Hematopoietic multipotent progenitor cell (in vitro differentiated cells): ENCODE data around the gene VPS18. TPM values are rescaled to one million over a fixed set of nuclear protein-coding genes. Genes with fewer than 3 reads are reported as not detected.

ENCODE experiments used
- DNase-seq, 3 donors: peaks; one replicate each; pipeline ENCODE4 v3.0.0-alpha.2; 2011 to 2015; ENCODE audit warnings: low read depth in 2 of 3, low spot score in 2 of 3
- small RNA-seq: library from RNA; depleted of rRNA; stranded (forward); fragments of <200 nt; gene quantifications from one replicate; pipeline ENCODE3, GENCODE V24; 2012
- total RNA-seq: library from RNA; depleted of rRNA; stranded (reverse); fragments of >200 nt; gene quantifications from one replicate; pipeline ENCODE4 v1.2.3, GENCODE V29; 2012

The VPS18 gene
- total RNA-seq, 1 donor: 47.4 TPM

DNA sequence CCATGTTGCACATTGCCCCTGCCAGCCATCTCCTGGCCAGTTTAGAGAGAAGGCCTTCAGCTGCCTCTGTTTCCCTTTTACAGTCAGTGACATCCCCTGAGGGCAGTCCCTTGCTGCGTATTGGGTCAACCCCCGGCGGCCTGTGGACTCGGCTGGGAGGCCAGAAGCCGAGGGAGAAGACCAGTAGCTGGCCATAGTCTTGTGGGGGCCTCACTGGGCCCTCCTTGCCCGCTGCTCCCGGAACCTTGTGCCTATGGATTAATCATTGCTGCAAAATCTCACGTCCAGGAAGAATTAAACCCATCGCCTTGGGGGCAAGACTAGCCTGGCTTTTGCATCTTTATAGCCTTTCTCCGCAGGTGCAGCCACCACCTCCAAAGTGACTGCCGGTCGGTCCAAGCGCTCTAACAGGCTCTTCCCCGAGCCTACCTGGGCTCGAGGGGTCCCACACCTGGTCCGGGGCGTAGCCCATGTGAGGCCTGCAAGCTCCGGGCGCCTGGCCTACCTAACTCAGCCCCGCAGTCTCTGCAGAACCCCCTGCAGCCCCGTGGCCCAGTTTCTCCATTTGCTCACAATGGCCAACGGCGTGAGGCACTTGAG, 58.2 kb downstream of the VPS18 start:
- DNase-seq: no peak

DNA sequence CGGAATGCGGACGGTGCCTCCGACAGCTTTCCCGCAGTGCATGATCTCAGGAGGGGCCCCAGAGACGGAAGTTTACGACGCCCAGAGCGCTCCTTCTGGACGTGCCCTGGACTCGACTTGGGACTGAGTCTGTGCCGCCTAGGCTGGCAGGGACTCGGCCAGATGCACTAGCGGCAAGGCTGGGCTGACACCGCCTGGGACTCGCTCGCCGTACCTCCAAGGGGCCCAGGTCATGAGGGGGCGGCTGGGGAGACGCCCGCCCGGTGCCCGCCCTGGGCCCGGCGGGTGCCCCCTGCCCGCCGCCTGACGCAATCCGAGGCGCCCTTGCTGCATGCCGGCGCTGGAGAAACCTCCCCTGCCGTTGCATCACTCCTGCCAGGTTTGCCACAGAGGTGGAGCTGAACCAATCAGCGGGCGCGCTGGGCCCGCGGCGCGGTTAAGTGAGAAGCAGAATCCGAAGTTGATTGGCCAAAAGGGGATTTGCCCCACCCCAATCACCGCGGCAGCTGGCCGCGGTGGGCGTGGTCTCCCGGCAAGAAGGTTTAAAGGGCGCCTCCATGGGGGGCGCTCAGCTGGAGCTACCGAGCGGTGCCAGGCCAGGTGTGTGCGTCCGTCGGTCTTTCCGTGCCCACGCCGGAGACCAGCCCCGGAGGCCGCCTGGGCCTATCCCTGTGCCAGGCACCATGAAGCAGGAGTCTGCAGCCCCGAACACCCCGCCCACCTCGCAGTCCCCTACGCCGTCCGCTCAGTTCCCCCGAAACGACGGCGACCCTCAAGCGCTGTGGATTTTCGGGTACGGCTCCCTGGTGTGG, 58.9 kb downstream of the VPS18 start, which contains the start of gene CHAC1:
Gene CHAC1 (plus strand): TSS at position 571 of the 812 bp plus-strand sequence. CDS start 113 bp downstream, at position 684.
- DNase-seq: peak; percentile 88 to 93 (median 92)

Small RNA genes within 50 kb of the gene (small RNA-seq; reads per million reads assigned to genes)
- not detected for gene AC025166.1
- not detected for gene ISCA1P4

Other genes starting within 250 kb of the VPS18 start
- 4.6 TPM for gene RAD51, start 199.3 kb upstream of the VPS18 start, total RNA-seq
- 18.9 TPM for gene RMDN3, start 139.2 kb upstream of the VPS18 start, total RNA-seq
- 25.3 TPM for gene GCHFR, start 130.4 kb upstream of the VPS18 start, total RNA-seq
- 1.1 TPM for gene C15orf62, start 124.5 kb upstream of the VPS18 start, total RNA-seq
- gene ZFYVE19, start 87.4 kb upstream of the VPS18 start, total RNA-seq: 32.3 TPM
- 21.8 TPM for gene DNAJC17, start 87.0 kb upstream of the VPS18 start, total RNA-seq
- gene PPP1R14D, start 65.7 kb upstream of the VPS18 start, total RNA-seq: not detected
- 60.3 TPM for gene SPINT1, start 50.4 kb upstream of the VPS18 start, total RNA-seq
- gene RHOV, start 20.2 kb upstream of the VPS18 start, total RNA-seq: 0.27 TPM
- gene DLL4, start 34.9 kb downstream of the VPS18 start, total RNA-seq: under 0.01 TPM
- gene CHAC1, start 59.0 kb downstream of the VPS18 start, total RNA-seq: 1.9 TPM
- 18.0 TPM for gene INO80, start 221.8 kb downstream of the VPS18 start, total RNA-seq